ENCODE measurements around the gene GEN1.

GEN1 gene

GRCh38 chr2:17753803-17754663 is at the start of gene GEN1, which contains the start of gene SMC6:
Gene GEN1, plus strand, starts transcription at chr2:17754138. Its CDS starts 5,806 bp downstream, at chr2:17759944.
Gene SMC6, minus strand, starts transcription at chr2:17753810. Its CDS starts 7,864 bp downstream, at chr2:17745946.
- peak; percentile 97 for DNase-seq

- no peak for DNase-seq
Measured at GRCh38 chr2:17706845-17707244, 47.1 kb upstream of the GEN1 start.

- DNase-seq = no peak
Measured at GRCh38 chr2:17708501-17708900, 45.4 kb upstream of the GEN1 start.

DNA sequence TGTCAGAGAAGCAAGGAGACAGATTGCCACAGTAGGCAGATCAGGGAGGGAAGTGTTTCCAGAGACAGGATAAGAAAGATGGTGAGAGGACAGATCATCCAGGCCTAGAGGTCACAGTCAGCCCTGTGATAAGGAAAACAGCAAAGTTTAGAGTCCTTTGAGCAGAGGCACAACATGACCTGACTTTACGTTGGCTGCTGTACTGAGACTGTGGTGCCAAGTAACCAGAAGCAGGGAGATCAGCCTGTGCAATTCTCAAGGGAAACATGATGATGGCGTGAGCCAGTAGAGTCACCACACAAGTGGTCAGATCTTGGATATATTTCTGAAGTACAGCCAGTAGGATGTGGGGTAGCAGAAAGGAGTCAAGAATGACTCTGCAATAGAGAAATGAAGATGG is 44.0 kb upstream of the GEN1 start:
- DNase-seq = no peak

DNA sequence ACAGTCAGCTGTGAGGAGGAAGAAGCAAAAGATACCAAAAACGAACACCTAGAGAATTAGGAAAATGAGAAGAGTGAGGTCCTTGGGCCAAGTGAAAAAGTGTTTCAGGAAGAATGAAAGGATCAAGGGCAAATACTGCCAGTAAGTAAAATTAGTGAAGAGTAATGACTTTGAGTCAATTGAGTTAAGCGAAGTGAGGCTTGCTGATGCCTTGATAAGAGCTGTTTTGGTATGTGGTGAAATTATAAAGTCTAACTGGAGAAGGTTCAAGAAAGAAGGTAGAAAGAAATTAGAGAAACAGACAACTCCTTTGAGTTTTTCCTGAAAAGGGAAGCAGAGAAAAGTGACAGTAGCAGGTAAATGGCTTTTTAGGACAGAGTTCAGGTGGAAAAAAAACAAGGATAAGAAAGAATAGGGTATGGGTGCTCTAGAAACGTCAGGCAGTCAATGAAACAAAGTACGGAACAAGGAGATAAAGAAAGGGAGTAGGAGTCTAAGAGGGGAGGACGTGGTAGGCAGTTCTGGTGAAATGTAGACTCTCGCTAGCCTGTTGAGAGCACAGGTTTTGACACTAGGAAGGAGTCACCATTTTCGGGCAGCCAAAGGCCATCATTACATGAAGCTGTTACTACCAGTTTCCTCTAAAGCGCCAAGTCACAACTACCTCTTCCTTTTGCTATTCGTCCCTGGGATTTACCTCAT is 43.2 kb upstream of the GEN1 start:
- no peak for DNase-seq

DNA sequence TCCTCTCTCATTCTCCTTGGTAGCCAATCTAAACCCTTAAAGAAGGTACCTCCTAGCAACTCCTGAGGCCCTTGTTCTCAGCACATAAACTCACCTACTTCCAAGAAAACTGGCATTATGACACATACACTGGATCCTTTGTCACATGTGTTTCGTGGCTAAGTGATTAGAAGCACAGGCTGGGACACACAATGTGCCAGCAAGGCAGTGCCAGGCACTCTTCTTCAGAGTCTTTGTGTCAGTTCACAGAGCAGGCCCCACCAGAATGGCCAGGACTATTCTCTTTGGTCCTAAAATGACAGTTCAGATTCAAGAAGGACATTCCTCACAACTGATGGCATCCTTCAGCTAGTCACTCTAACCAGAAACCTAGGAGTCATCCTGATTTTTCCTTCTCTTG is 40.6 kb upstream of the GEN1 start:
- DNase-seq = no peak

DNA sequence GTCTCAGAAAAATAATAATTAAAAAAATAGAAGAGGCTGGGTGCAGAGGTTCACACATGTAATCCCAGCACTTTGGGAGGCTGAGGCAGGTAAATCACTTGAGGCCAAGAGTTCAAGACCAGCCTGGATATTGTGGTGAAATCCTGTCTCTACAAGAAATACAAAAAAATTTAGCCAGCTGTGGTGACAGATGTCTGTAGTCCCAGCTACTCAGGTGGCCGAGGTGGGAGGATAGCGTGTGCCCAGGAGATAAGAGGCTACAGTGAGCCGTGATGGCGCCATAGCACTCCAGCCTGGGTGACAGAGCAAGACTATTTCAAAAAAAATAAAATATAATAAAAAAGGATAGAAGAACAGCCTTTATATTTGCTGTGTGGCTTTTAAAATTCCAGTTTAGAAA is 36.3 kb upstream of the GEN1 start:
- DNase-seq = no peak

DNA sequence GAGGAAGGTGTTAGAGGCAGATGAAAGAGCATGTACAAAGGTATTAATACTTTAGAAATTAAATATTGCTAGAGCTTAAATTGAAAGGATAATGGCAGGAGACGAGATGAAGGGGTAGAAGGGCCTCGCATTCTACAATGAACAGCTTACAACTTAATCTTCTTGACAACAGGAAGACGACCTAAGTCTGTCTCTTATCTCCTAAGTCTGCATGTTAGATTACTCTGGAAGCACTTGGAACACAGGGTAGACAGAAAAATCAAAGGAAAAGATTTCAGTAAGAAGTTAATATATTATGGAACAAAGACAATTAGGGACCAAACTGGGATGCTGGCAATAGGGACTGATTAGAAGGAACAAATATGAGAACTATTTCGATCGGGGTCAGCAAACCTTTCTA is 35.2 kb upstream of the GEN1 start:
- peak; percentile 50 for DNase-seq

DNA sequence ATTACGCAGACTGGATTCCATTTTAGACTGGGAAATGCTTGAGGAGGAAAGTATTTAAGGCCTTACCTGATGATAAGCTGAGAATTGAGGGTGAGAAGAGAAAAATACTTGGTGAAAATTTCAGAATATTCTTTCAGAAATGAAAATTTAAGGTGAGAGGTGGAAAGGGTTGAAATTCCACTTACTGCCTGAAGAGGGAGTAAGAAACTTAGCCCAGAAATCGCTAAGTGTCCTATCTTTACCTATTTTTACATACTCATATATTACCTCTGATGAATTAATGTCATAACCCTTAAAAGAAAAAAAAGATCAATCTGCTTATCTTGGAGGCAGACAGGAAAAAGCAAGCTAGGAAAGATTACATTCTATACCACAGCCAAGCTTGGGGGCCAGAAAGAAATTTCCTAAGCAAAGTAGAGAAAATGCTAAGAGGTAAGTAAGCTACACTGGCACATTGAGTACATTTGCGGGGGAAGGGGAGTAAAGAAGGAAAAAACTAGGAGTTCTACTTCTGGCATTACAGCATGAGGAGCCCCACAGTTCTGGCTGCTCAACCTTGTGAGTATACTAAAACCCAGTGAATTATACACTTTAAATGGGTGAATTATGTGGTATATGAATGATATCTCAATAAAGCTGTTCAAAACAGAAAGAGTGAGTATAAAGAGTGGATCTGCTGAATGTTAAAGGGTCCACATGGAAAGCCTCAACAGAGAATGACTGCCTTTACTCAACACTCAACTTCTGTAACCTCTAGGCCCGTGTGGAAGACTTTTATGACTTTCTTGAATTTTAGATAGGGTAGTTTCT is 34.2 kb upstream of the GEN1 start:
- peak; percentile 33 for DNase-seq

- no peak for DNase-seq
Measured at GRCh38 chr2:17728210-17728609, 25.7 kb upstream of the GEN1 start.

DNA sequence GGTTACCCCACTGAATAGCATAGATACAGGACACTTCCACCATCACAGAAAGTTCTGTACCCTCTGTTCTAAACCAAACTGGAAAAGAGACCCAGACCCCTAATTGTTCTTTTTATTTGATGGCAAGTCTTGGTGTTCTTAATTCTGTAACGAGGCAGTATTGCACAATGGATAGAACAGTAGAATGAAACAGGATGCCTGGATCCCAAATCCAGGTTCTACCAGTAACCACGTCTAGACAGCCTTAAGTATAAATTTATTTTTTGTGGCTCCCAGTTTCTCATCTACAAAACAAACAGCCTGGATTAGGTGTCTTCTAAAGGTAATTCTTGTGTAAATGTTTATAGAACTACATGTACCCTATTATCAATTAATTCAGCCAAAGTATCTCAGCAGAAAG is 24.1 kb upstream of the GEN1 start:
- DNase-seq = no peak

DNA sequence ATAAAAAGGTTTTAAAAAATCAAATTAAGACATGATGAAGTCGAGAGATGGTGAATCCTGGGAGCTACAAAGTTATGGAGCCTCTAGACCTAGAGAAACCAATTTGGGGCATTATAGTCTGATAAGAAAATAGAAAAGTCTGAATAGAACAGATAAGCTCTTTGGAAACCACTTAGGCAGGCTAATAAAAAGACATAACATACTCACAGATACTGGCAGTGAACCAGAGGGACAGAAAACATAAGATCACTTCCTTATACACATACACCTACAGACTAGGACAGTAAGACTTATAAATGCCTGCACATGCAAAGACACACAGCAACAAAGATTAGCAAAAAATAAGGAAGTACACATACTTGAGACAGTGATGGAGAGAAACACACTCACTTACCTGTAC is 20.3 kb upstream of the GEN1 start:
- no peak for DNase-seq

DNA sequence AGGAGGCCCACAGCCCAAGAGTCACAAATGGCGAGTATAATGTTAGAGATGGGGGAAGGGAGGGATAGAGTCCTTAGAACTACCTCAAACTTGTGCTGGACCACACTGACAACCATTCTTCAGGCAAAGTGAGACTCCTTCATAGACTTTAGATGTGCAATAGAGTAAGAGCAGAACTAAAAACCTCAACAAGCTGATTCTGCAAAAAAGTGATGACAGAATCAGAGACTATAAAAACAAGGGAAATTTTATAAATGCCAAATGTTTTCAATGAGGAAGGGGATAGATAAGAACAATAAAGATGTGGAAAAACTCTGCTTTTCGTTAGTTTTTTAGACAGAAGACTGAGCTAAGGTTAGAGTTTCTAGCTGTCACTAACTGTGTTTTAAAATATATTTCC is 18.1 kb upstream of the GEN1 start:
- no peak for DNase-seq

- no peak for DNase-seq
Measured at GRCh38 chr2:17736989-17737388, 16.9 kb upstream of the GEN1 start.

- no peak for DNase-seq
Measured at GRCh38 chr2:17740203-17740602, 13.7 kb upstream of the GEN1 start.

GRCh38 chr2:17747684-17748452 is 6.1 kb upstream of the GEN1 start:
- DNase-seq = no peak

GRCh38 chr2:17748745-17749144 is 5.2 kb upstream of the GEN1 start:
- DNase-seq = no peak

DNA sequence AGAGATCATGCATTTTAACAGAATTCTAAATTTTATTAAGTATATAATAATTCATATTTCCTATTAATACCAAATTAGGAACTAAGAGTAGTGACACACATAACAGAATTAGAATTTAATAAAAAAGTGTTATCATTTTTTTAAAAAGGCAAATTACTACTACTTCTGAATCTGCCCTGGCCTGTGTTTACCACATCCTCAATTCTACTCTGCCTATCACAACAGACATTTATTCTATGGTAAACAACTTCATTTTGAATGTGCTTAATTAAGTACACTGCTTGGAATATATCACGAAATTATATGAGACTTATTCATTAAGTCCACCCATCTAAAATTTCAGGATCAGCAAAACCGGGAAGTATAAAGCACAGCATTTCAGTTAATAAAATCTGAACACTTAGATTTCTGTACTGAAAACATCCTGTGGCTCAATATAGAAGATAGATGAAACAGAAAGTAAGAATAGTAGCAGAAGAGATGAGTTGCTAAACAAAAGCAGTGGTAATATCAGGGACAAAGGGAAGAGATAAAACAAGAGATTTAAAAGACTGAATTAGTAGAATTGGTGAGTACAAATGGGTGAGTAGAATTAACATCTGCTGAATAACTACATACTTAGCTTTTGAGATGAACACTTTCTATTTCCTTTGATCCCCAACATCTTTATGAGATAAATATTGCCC is 4.0 kb upstream of the GEN1 start:
- no peak for DNase-seq

DNA sequence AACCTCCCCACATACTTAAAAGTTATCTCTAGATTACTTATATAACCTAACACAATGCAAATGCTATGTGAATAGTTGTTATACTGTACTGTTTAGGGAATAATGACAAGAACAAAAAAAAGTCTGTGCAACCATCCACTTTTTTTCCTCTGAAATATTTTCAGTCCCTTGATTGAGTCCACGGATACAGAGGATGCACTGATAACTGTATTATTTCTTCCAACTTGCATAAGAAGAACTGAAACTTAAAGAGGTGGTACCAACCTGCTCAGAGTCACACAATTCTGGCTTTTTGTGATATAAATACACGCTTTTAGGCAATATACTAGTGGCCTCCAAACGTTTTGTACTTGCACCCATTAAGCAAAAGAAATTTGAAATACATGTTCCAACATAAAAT is 1.7 kb upstream of the GEN1 start:
- no peak for DNase-seq

- peak; percentile 82 for DNase-seq
Measured at GRCh38 chr2:17752892-17753802, 791 bp upstream of the GEN1 start.

Data from NCI-H82 (cell line).